Activated CD4-positive, alpha-beta T cell treated with anti-CD3 and anti-CD28 coated beads for 24 hours (primary cell): ENCODE measurements around the gene CABS1.

Source experiments
- DNase-seq, 2 donors: peaks; one replicate each; pipeline ENCODE4 v3.0.0-alpha.2; 2020; ENCODE audit warnings: low read depth in 2 of 2

Gene CABS1

DNA sequence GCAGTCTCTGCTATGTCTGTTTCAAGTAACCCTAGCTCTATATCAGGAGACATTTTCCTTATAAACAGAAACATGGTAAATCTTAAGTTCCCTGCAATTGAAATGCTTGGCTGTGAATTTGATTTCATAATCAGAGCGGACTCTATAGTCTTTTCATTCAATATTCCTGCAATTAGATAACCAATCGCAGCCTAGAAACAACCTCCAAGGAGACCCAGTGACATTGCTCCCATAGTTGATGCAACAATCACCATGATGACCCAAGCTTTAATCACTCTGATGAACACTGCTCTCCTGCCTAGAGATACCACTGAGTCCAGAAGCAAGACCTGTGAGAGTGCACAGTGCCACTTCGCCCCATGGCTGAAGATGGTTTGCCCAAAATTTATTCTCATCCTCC, at the start of gene CABS1:
CABS1 (plus strand) TSS at position 301 of the 400 bp plus-strand sequence; CDS start at position 360, 59 bp downstream.
- no peak for DNase-seq

- no peak for DNase-seq
Measured at GRCh38 chr4:70288651-70289050, 46.1 kb upstream of the CABS1 start.

DNA sequence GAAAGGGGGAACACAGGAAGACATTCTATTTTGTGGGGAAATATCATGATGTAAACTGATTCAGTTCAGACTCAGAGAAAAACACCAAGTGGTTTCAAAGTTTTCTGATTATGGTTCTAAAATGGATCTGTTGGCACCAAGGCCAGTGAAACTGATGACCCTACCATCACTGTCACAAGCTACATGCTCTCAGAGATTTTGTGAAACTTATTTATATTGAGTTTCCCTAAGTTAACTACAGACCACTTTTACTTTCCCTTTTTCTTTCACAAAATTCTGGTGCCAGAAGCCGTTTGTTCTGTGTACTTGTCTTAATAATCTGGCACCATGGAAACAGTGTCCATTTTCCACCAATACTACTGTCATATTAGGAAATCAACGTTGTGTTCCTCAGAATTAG, 43.4 kb upstream of the CABS1 start:
- no peak for DNase-seq

DNA sequence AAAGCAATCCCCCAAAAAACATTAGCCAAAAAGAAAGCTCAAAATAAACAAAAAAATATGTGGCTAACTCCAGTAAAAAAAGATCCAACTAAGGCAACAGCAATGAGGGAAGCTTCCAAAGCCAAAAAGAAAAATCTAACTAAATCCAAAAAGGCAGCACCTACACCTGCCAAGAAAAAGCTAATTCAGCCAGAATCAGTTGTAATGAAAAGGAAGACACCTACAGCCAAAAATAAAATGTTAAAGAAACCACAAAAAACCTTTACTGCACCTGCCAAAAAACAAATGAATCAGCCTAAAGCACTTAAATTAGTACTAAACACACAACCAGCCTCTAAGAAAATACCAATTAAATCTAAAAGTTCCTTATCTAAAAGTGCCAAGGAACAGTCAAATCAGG, 37.2 kb upstream of the CABS1 start:
- DNase-seq: no peak

- no peak for DNase-seq
Measured at GRCh38 chr4:70298051-70298450, 36.7 kb upstream of the CABS1 start.

- DNase-seq: no peak
Measured at GRCh38 chr4:70299643-70300042, 35.1 kb upstream of the CABS1 start.

- DNase-seq: no peak
Measured at GRCh38 chr4:70300215-70300614, 34.6 kb upstream of the CABS1 start.

GRCh38 chr4:70303090-70303489, 31.7 kb upstream of the CABS1 start:
- DNase-seq: no peak

DNA sequence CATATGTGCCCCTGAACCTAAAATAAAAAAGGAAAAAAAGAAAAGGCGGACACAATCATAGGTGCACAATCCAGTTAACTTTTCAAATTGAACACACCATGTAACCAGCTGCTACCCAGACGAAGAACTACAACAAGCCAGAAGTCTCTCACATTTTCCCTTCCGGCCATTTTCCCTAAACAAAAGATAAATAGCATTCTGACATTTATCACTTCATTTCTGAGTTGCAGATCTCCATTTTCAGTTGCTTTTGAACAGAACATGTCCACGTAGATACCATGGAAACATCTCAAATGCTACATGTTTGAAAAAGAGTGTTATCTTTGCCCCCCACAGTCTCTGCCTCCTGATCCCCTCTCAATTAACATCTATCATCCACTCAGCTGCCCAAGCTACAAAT, 29.2 kb upstream of the CABS1 start:
- no peak for DNase-seq

DNA sequence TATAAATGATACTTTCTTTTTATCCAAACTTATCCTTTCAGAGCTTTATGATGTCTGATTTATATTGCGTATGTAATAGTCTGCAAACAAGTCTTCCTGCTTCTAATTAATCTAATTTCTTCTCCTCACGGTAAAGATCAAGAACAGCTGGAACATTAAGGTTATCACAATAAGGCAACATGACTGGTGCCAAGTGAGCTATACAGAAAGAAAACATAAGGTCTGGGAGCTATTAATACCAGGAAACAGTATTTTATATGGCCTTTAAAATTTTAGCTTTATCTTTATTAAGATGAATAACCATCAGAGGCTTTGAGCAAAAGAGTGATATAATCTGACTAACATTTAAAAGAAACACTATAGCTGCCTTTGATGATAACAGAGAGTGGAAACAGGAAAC, 28.7 kb upstream of the CABS1 start:
- no peak for DNase-seq

DNA sequence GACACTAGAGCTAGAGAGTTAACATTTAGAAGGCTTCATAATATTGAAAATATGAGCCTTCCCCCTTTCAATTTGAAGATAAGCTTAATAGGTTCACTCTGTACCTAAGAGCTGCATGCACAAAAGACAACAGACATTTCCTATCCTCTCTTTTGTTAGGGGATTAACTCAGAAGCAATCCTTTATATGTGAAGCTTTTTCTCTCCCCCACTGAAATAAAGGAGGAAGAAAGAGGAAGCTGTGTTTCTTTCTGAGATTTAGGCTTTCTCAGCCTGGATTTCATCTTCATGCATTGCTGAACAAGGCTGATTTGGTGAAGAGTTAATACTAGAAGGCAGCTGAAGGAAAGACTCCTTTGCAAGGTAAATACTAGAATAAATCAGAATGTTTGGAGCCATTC, 21.0 kb upstream of the CABS1 start:
- no peak for DNase-seq

GRCh38 chr4:70315928-70316327, 18.9 kb upstream of the CABS1 start:
- no peak for DNase-seq

GRCh38 chr4:70326052-70326451, 8.7 kb upstream of the CABS1 start:
- no peak for DNase-seq

- no peak for DNase-seq
Measured at GRCh38 chr4:70336043-70336442, 1.3 kb downstream of the CABS1 start.

- DNase-seq: no peak
Measured at GRCh38 chr4:70337886-70338420, 3.2 kb downstream of the CABS1 start.

DNA sequence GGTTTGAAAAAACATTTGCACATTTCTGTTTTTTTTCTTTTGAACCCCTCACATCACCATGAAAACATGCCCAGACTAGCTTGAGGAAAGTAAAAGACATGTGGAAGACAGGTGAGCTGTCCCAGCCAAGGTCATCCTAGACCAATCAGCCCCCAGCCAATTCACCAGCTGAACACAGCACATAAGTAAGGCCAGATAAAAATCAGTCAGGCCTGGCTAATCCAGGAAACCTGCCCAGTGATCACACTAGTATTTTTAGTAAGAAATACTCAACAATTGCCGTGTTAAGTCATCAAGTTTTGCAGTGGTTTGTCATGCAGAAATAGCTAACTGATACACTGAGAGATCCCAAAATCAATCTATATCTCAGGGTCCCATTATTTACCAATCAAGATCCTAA, 21.4 kb downstream of the CABS1 start:
- DNase-seq: no peak

- DNase-seq: no peak
Measured at GRCh38 chr4:70359115-70359661, 24.4 kb downstream of the CABS1 start.

- DNase-seq: no peak
Measured at GRCh38 chr4:70360460-70360859, 25.7 kb downstream of the CABS1 start, which contains the start of gene SMR3A. Gene SMR3A, plus strand, starts transcription at chr4:70360760. Its CDS starts 1,356 bp downstream, at chr4:70362116.

DNA sequence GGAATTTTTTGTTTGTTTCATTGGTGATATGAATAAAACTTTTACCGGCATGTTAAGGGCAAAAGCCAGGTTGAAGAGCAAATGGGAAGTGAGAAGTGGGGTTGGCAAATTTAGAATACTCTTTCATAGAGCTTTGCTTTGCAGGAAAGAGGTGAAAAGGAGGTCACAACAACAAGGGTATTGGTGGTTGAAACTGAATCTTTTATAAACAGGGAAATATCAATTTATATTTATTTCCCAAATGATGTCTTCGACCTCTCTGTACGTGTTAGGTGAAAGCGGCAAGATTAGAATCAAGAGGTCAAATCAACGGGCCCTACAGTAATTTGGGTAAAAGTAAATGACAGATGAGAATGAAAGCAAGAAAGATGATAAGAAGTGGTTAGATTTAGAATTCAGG, 29.2 kb downstream of the CABS1 start:
- no peak for DNase-seq

- no peak for DNase-seq
Measured at GRCh38 chr4:70365479-70365878, 30.7 kb downstream of the CABS1 start.

DNA sequence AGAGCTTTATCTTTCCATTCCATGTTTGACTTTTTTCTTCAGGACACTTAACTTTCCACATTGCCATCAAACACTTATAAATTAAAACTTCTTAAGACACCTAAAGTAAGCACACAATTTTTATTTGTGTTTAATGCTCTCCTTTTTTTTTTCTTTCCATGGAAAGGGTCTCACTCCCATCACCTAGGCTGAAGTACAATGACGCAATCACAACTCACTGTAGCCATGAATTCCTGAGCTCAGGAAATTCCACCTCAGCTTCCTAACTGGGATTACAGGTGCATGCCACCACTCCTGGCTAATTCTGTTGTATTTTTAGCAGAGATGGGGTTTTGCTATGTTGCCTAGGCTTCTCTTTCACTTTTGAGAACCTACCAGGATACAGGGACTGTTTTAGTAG, 33.0 kb downstream of the CABS1 start:
- DNase-seq: no peak

DNA sequence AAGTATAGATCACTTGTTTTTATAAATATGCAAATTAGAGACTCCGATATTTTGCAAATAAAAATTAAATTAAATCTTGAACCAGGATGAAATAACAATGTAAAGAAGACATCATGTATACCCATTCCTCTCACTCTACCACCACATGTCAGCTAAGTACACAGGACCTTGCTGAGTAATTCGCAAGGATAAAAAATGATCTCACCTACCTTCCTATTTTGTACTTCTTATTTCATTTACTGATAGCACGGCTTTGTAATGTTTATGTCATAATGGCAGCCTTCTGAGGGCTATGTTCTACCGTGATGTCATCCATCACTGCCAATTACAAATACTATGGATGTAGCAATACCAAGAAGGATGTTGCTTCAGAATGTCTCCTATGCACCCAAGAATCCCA, 37.2 kb downstream of the CABS1 start:
- DNase-seq: no peak

DNA sequence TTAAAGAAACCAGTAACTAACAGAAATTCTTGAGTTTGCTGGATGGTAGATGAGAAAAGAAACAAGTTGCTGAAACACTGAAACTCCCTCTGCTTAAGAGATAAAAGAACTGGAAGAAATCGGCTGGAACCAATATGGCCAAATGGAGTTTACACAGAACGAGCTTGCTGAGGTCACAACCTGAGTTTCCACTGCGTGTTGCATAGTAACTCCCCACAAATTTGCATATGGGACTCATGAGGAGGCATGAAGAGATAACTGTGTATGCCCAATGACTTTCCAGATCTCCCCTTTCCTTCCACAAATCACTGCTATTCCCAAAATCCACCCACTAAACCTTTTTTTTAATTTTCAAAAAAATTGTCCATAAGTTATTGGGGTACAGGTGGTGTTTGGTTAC, 38.0 kb downstream of the CABS1 start:
- DNase-seq: no peak

DNA sequence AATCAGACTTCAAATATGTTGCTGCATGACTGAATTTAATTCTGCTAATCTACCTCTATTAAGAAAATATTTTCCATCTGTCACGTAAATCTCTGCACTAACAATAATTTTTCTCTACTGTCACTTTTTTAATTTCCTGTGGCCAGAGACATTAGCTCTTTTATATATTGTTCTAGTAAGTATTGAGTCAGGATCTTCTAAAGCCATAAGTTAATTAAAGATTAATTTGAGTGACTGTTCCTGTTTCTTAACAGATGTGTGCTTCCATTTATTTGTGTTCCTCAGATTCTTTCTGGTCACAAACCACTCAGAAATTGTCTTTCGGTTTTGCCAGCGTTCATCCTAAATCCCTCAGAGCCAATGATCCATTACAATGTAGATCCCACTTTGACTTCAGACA, 45.8 kb downstream of the CABS1 start:
- DNase-seq: no peak
